ENCODE data around the gene MTG1. TPM values are rescaled to one million over a fixed set of nuclear protein-coding genes. Genes with fewer than 3 reads are reported as not detected.
A peak's percentile ranks its signal among the peaks of the same experiment; 100 is the strongest.
"Not testable (repeated sequence)": the region's sequence is repeated elsewhere in the genome, so short reads cannot be mapped to it uniquely, and the experiment has no call there.

Gene MTG1
- total RNA-seq, 2 donors from 2014 or later: 9.9 to 15.1 TPM

DNA sequence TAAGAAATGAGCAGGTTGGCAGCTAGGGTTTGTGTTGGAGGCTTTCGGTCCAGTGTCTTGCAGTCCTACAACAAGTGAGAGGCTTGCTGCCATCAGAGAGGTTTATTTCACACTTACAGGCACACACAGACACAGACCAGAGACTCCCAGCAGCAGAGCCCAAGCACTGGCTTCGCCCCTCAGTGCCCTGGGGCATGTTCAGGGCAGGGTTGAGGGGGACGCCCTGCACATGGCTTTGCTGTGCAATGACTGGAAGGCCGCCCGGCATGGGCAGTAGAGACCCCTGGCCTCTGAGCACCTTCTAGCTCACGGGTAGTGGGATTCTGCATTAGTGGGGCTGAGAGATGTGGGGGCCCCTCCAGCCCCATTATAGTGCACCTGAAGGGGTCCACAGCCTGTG, 26.6 kb downstream of the MTG1 start:
- Histone ChIP-seq H3K4me1 (peaks cover 0 to 4% of the 10 kb centered on the region in 2 donors), H3K9me3 (no peaks in the 10 kb centered on the region), H3K27me3 (no peaks in the 10 kb centered on the region), H3K4me3 (no peak overlapping the region), H3K36me3 (peaks cover 27% of the 10 kb centered on the region), H3K27ac (no peak overlapping the region)
- TF ChIP-seq, protein P1, sequence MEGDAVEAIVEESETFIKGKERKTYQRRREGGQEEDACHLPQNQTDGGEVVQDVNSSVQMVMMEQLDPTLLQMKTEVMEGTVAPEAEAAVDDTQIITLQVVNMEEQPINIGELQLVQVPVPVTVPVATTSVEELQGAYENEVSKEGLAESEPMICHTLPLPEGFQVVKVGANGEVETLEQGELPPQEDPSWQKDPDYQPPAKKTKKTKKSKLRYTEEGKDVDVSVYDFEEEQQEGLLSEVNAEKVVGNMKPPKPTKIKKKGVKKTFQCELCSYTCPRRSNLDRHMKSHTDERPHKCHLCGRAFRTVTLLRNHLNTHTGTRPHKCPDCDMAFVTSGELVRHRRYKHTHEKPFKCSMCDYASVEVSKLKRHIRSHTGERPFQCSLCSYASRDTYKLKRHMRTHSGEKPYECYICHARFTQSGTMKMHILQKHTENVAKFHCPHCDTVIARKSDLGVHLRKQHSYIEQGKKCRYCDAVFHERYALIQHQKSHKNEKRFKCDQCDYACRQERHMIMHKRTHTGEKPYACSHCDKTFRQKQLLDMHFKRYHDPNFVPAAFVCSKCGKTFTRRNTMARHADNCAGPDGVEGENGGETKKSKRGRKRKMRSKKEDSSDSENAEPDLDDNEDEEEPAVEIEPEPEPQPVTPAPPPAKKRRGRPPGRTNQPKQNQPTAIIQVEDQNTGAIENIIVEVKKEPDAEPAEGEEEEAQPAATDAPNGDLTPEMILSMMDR (IDR thresholded peaks at IDR 0.05): no peak
- DNase-seq (ENCODE audit: low spot score): peak; percentile 46

DNA sequence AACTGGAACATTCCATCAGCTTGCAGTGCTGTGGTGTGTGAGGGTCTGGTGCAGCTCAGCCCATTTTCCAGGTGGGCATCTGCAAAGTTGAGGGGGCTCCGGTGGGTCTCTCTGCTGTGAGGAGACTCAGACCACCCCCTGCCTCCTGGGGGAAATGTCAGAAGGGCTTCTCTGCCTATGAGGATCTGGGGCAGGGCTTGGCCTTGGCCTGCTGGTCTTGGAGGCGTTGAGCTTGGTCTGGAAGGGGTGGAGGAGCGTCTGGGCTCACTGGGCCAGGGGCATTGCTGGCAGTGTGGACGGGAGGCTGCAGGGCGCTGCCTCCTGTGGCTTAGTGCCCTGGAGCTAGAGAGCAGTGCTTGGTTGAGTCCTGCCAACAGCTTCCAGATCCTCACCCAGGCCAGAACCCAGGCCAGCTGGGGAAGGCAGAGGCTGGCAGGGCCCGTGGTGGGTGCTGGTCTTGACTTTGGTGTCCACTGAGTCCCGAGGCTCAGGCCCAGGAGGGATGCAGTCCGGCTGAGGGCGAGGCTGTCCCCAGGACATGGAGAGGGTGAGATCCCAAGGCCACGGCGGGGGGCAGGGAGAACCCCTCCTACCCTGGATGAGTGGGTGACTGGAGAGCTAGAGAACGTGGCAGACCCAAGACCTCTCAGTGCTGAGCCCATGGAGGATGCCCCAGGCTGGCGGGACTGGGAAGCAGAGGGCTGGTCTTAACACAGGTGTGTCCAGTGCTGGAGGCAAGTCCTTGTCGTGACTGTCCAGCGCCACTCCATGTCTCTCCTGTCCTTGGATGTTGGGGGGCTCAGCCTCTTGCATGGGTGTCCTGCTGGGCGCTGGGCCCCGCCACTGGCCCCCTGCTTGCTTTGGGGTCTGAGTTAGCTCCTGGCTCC, 27.6 kb downstream of the MTG1 start:
- peak; percentile 48 for DNase-seq (ENCODE audit: low spot score)
- Histone ChIP-seq H3K27me3 (no peaks in the 10 kb centered on the region), H3K27ac (no peak overlapping the region), H3K4me1 (peaks cover 0 to 4% of the 10 kb centered on the region in 2 donors), H3K9me3 (no peaks in the 10 kb centered on the region), H3K4me3 (no peak overlapping the region), H3K36me3 (peaks cover 27% of the 10 kb centered on the region)
- TF ChIP-seq, protein P1 (IDR thresholded peaks at IDR 0.05): no peak

DNA sequence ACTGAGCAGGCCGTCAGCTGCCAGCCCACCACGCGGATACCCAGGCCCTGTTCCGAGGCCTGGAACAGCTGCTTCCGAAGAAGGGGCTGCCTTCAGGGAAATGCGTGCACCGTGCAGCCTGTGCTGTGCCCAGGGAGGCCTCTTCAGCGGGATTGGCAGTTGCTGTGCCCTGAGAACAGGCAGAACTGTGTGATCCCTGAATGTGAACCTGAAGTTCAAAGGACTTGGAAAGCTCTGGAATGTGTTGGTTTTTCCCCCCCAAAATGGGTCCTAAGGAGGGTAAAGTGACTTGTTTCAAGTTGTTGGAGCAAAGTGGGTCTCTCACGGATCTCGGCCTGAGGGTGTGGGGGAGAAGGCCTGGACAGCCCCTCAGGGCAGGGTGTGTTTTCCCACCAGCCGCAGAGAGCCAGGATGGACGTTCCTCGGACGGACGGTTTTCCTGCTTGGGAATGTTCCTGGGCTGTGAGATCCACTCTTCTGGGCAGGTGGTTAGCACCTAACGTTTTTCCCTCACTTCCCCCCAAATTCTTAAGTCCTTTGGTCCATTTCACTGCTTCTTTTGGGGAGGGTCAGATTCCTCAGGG, 28.4 kb downstream of the MTG1 start:
- H3K27ac ChIP-seq: no peak overlapping the region
- no peaks in the 10 kb centered on the region for H3K9me3 ChIP-seq
- H3K36me3 ChIP-seq: peaks cover 27% of the 10 kb centered on the region
- no peak overlapping the region for H3K4me3 ChIP-seq
- peak; percentile 28 for DNase-seq (ENCODE audit: low spot score)
- H3K4me1 ChIP-seq: peaks cover 0 to 4% of the 10 kb centered on the region in 2 donors
- H3K27me3 ChIP-seq: no peaks in the 10 kb centered on the region
- TF ChIP-seq, protein P1 (IDR thresholded peaks at IDR 0.05): no peak

DNA sequence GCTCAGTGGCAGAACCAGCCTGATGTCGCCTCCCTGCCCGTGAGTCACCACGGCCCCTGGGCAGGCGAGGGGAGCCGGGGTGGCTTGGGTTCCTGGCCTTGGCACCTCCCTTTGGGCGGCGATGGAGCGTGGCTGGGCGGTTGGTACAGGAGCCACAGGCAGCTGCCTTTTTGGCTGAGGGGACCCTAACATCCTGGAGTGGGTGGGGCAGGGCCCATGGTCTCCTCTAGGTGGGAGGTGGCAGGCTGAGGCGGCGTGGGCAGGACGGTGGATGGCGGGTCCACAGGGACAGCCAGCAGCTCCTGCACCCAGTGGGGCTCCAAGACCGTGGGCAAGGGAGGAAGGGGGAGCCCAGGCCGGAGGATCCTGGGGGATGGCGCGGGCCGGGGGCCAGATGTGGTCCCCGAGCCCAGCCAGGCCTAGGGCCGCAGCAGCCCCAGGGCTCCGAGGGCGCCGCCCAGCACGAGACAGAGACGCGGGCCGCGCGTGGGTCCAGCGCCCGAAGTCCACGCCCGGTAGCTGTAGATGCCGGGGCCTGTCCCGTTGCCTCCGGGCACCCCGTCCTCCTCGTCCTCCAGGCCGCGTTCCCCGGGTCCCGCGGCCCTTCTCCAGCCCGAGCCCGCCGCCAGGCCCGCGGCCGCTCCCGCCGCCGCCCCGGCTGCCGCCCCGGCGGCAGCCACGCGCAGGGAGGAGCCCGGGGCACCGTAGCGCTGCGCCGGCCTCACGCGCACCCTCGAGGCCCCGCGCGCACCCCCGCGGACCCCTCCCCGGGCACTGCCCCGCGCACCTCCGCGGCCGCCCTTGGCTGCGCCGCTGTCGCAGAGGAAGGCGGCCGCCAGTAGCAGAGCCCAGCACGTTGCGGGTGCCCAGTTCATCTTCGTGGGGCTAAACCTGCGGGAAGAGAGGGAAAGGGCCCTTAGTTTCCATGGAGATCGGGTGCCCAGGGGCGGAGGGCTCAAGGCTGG, 29.1 kb downstream of the MTG1 start:
- Histone ChIP-seq H3K27me3 (no peaks in the 10 kb centered on the region), H3K4me3 (peak overlapping the region in 1 of 2 donors; percentile 25), H3K4me1 (peaks cover 0 to 4% of the 10 kb centered on the region in 2 donors), H3K27ac (no peak overlapping the region), H3K9me3 (no peaks in the 10 kb centered on the region), H3K36me3 (peaks cover 24% of the 10 kb centered on the region)
- TF ChIP-seq, protein P1 (IDR thresholded peaks at IDR 0.05): no peak
- DNase-seq (ENCODE audit: low spot score): peak; percentile 52

DNA sequence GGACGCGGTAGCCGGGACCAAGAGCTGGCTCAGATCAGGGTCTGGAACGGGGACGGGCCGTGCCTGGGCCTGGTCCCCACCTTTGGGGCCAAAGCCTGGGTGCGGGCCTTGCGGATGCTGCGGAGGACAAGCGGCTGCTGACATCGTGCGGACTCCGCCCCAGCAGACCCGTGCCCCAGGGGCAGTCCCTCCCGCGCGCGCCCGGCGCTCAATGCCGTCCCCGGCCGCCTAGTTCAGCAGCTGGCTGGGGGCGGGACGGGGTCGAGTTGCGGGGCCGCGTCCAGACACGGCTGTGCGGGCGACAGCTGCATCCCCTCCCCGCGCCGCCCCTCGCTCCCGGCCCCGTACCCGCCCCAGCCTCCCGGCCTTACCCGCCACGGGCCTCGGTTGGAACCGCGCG, 30.1 kb downstream of the MTG1 start:
- not testable (repeated sequence) for H3K4me3 ChIP-seq

DNA sequence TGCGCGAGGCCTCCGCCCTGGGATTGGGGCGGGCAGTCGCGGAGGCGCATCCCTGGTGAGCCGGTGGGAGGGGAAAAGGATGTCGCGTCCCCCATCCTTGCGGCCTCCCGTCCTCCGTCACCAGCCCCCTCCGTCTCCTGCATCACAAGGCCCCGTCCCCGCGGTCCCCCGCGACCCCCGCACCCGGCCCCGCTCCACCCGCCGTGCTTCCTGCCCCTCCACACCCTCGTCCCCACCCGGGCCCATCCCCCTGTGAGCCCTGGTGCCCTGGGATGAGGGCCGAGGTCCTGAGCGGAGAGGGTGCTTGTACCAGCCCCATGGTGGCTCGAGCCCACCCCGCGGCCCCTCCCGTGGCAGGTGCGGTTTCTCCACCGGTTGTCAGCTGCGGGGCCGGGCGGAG, 30.6 kb downstream of the MTG1 start, which contains the start of gene SPRN:
TSS of gene SPRN (minus strand) at position 25 of the 400 bp plus-strand sequence. CDS start 944 bp downstream, outside the sequence.
- H3K27me3 ChIP-seq; H3K9me3 ChIP-seq; H3K27ac ChIP-seq; DNase-seq (ENCODE audit: low spot score); H3K4me1 ChIP-seq: not testable (repeated sequence)
- Histone ChIP-seq H3K4me3 (peak within 1 kb of the TSS in 1 of 2 donors; percentile 25), H3K36me3 (peaks cover 13% of the 10 kb centered on the region)

More for the DNA sequence above, 30.1 kb downstream of the MTG1 start:
- not testable (repeated sequence) for H3K4me1 ChIP-seq; H3K9me3 ChIP-seq; H3K27me3 ChIP-seq; DNase-seq (ENCODE audit: low spot score); H3K27ac ChIP-seq
- peaks cover 18% of the 10 kb centered on the region for H3K36me3 ChIP-seq

DNA sequence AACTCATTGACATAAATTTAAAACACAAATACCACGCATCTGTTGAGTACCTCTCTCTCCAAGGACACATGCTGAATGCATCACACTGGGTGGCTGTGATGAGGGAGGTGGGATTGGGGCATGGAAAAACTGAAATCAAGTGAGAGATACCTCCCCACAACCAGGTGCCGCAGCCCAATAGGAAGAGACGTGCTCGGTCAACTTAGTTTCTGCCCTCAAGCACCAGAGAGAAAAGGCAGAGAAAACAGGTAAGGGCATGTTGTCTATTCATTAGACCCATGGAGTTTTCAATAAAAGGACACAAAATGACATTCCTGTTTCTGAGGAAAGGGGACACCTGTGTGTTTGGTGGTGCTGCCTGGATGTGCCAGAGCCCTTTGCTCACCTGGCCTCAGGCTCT, 35.6 kb downstream of the MTG1 start:
- not testable (repeated sequence) for H3K27ac ChIP-seq, H3K36me3 ChIP-seq, H3K9me3 ChIP-seq

DNA sequence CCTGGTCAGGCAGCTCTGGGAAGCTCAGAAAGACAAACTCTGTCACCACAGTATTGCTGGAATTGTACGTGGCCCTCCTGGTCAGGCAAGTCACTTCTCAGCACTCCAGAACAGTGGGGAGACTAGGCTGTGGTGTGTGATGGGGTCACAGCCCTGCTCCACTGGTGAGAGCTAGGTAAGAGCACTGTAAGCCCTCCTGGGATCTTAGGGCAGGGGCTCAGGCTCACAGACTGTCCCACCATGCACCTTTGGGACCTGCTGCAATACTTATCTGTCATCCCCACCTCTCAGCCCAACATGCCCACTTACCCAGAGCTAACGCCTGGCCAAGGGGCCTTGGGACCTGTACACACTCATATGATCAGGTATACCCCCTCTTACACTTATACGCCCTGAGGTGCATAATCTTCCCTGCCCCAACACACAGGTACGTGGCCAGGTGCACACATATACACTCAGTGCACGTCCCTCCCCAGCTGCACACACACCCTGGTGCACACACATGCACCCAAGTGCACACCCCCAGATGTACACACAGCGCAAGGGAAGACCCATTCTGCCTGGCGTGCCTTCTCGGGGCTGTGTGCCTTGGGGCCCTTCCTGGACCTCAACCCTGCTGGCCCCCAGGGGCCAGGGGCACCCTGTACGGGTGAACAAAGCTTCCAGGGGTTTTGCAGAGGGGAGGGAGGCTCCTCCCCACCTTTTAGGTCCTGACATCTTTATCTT, 38.1 kb downstream of the MTG1 start:
- H3K9me3 ChIP-seq, H3K4me1 ChIP-seq, H3K27ac ChIP-seq, H3K27me3 ChIP-seq, H3K4me3 ChIP-seq, H3K36me3 ChIP-seq: not testable (repeated sequence)
- peak; percentile 42 for DNase-seq (ENCODE audit: low spot score)

More for the DNA sequence above, 35.6 kb downstream of the MTG1 start:
- H3K27me3 ChIP-seq; H3K4me3 ChIP-seq; H3K4me1 ChIP-seq; DNase-seq (ENCODE audit: low spot score): not testable (repeated sequence)

DNA sequence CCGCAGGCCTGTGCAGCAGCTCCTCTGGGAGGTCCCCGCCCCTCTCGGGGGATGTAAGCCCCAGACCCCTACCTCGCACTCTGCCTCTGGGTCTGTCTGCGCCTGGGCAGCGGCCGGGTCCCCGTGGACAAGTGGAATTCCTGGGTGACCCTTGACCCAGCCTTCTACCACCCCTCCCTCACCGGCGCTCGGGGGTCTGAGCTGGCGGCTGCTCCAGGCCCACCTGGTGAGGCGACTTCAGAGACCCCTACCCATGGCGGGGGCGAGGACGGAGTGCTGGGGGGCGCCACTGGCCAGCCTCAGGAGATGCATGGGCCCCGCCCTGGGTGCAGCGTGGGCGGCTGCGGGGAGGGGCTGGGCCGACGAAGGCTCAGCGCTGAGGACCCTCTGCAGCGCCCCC, 38.8 kb downstream of the MTG1 start:
- H3K27ac ChIP-seq, H3K4me1 ChIP-seq, H3K27me3 ChIP-seq, H3K4me3 ChIP-seq, H3K36me3 ChIP-seq, H3K9me3 ChIP-seq: not testable (repeated sequence)
- DNase-seq (ENCODE audit: low spot score): peak; percentile 23
